HCT116 (cell line): ENCODE measurements around the gene TANGO6. TPM values are rescaled to one million over a fixed set of nuclear protein-coding genes. Genes with fewer than 3 reads are reported as not detected.

ENCODE experiments used
- ATAC-seq: fragments of 200-7000 bp; cut with Tn5 transposase; 2 replicates; pipeline ENCODE4 v1.9.1; 2020; ENCODE audit warnings: mild to moderate bottlenecking, moderate library complexity
- BruUV-seq: library from RNA; stranded (reverse); fragments of 400-500 nt; replicated peaks from 2 replicates; lab custom pipeline; 2021; lab: Mats Ljungman, UMichigan
- CTCF ChIA-PET: fragments of 300-600 bp; sonication (Branson Sonifier 250); formaldehyde crosslinking; loops from one replicate; lab custom pipeline; 2021; ENCODE audit warnings: antibody characterized with exemption; lab: Charles Lee
- POLR2A ChIA-PET: fragments of 300-600, 350-600 bp; sonication (Branson Sonifier 250); formaldehyde crosslinking; loops from one replicate; lab custom pipeline; 2021; ENCODE audit warnings: antibody characterized with exemption; lab: Charles Lee
- RAD21 ChIA-PET, 2 experiments: fragments of 300-600 bp; sonication (Branson Sonifier 250); formaldehyde crosslinking; loops; one replicate each; lab custom pipeline; 2023; ENCODE audit warnings: low total read pairs in 2 of 2; ENCODE audit not compliant: uncharacterized antibody in 2 of 2, unreplicated experiment in 2 of 2, low non-redundant PET in 1 of 2; lab: Charles Lee
- DNase-seq: peaks from one replicate; pipeline ENCODE4 v3.0.0-alpha.2; 2010; ENCODE audit warnings: low read depth, low spot score
- H2AFZ ChIP-seq: fragments of 200-600 bp; shearing (Covaris generic), sonication (generic); 2 replicates; pipeline ENCODE4 v1.6.1; 2017; ENCODE audit warnings: low read depth, mixed run types, mixed read lengths, antibody characterized with exemption, low read length; ENCODE audit not compliant: poor library complexity, severe bottlenecking
- H3K27ac ChIP-seq: 2 replicates; pipeline ENCODE4 v1.5.1; 2012; ENCODE audit warnings: low read depth, low read length
- H3K27me3 ChIP-seq: fragments of 200-600 bp; sonication (generic); 2 replicates; pipeline ENCODE4 v1.6.1; 2016; ENCODE audit warnings: mixed run types, low read length, mixed read lengths; ENCODE audit not compliant: insufficient read depth
- H3K36me3 ChIP-seq, 2 experiments: fragments of 200-500 bp in 1 of 2; fragments of 200-600 bp in 1 of 2; sonication (Bioruptor generic) in 1 of 2; sonication (generic) in 1 of 2; 2 replicates each; pipeline versions ENCODE4 v1.5.1 to v1.6.1; 2014 to 2016; ENCODE audit warnings: low read length in 2 of 2, inconsistent platforms in 1 of 2, mixed read lengths in 1 of 2, mixed run types in 1 of 2; ENCODE audit not compliant: insufficient read depth in 2 of 2, control insufficient read depth in 1 of 2
- H3K4me1 ChIP-seq, 2 experiments: fragments of 200-600 bp in 1 of 2; sonication (generic) in 1 of 2; 2 replicates each; pipeline versions ENCODE4 v1.5.1 to v1.6.1; 2012 to 2017; ENCODE audit warnings: low read length in 2 of 2, inconsistent platforms in 1 of 2, mild to moderate bottlenecking in 1 of 2, mixed read lengths in 1 of 2, mixed run types in 1 of 2, moderate library complexity in 1 of 2; ENCODE audit not compliant: insufficient read depth in 2 of 2, control insufficient read depth in 1 of 2
- H3K4me2 ChIP-seq: fragments of 200-600 bp; sonication (generic); 2 replicates; pipeline ENCODE4 v1.6.1; 2017; ENCODE audit warnings: mixed run types, low read length, mixed read lengths
- H3K4me3 ChIP-seq, 2 experiments: fragments of 200-600 bp in 1 of 2; sonication (generic) in 1 of 2; replicated peaks in 1 of 2; 2 replicates each; pipeline ENCODE4 v1.5.1; 2011 to 2016; ENCODE audit warnings: low read length in 2 of 2, control low read depth in 1 of 2, low read depth in 1 of 2, mild to moderate bottlenecking in 1 of 2, mixed read lengths in 1 of 2, mixed run types in 1 of 2
- H3K79me2 ChIP-seq: fragments of 200-600 bp; sonication (generic); 2 replicates; pipeline ENCODE4 v1.6.1; 2017; ENCODE audit warnings: mild to moderate bottlenecking, mixed run types, low read length, moderate library complexity, mixed read lengths; ENCODE audit not compliant: insufficient read depth
- H3K9ac ChIP-seq: fragments of 200-600 bp; sonication (generic); 2 replicates; pipeline ENCODE4 v1.6.1; 2016; ENCODE audit warnings: low read length, mixed read lengths
- H3K9me2 ChIP-seq: fragments of 200-600 bp; sonication (generic), shearing (Covaris generic); 2 replicates; pipeline ENCODE4 v1.6.1; 2017; ENCODE audit warnings: mixed run types, mild to moderate bottlenecking, moderate library complexity; ENCODE audit not compliant: insufficient read depth
- H3K9me3 ChIP-seq, 2 experiments: fragments of 200-500 bp in 1 of 2; fragments of 200-600 bp in 1 of 2; sonication (Bioruptor generic) in 1 of 2; sonication (generic) in 1 of 2; 2 replicates each; pipeline ENCODE4 v1.6.1; 2014 to 2017; ENCODE audit warnings: low read length in 2 of 2, mixed read lengths in 2 of 2, inconsistent platforms in 1 of 2, low read depth in 1 of 2, mild to moderate bottlenecking in 1 of 2, mixed run types in 1 of 2, moderate library complexity in 1 of 2; ENCODE audit not compliant: control insufficient read depth in 1 of 2, insufficient read depth in 1 of 2
- H4K20me1 ChIP-seq: fragments of 200-600 bp; sonication (generic), shearing (Covaris generic); 2 replicates; pipeline ENCODE4 v1.6.1; 2017; ENCODE audit warnings: mixed run types, mild to moderate bottlenecking, moderate library complexity; ENCODE audit not compliant: insufficient read depth
- ATF3 ChIP-seq: IDR thresholded peaks from 2 replicates; pipeline ENCODE4 v1.6.1; 2012
- EGR1 ChIP-seq: IDR thresholded peaks from 2 replicates; pipeline ENCODE4 v1.6.1; 2012; ENCODE audit warnings: low read depth
- EZH2 ChIP-seq: fragments of 200-600 bp; sonication (generic); IDR thresholded peaks from 2 replicates; pipeline ENCODE4 v1.6.1; 2017; ENCODE audit warnings: antibody characterized with exemption, mixed run types
- EZH2phosphoT487 ChIP-seq: fragments of 200-600 bp; IDR thresholded peaks from 2 replicates; pipeline ENCODE4 v1.6.1; 2018; ENCODE audit warnings: antibody characterized with exemption, borderline replicate concordance
- REST ChIP-seq: IDR thresholded peaks from 2 replicates; pipeline ENCODE4 v1.6.1; 2012; ENCODE audit warnings: low read depth
- SP1 ChIP-seq: IDR thresholded peaks from 2 replicates; pipeline ENCODE4 v1.6.1; 2012; ENCODE audit warnings: low read depth
- YY1 ChIP-seq: IDR thresholded peaks from 2 replicates; pipeline ENCODE4 v1.6.1; 2011; ENCODE audit warnings: low read length, low read depth, moderate library complexity, mild to moderate bottlenecking; ENCODE audit not compliant: insufficient replicate concordance; ENCODE audit errors: extremely low read depth
- intact Hi-C: fragments of 100-400 bp; cut with micrococcal nuclease; formaldehyde crosslinking; loops from 2 replicates; pipeline ENCODE4 v1.10.0; 2022
- total RNA-seq: library from RNA; stranded (reverse); gene quantifications from one replicate; pipeline ENCODE4 v1.2.1, GENCODE V29; 2021; ENCODE audit not compliant: unreplicated experiment

The TANGO6 gene
- total RNA-seq, 1 experiment from 2014 or later, result 16.4 TPM

DNA sequence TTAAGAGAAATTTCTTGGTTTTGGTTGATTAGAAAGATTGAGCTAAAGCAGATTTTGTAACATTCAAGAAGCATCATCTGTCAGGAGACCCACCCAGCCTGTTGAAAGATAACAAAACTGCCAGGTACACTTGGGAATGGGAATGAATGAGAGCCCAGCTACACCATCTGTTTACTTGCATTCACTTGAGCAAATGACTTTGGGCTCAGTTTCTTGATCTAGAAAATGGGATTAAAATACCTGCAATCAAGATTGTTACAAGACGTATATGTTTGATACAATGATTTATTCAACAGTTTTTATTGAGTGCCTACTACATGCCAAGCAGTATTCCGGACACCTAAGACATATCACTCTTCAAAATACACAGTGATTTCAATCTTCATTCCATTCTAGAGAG is 185.8 kb downstream of the TANGO6 start:
- DNase-seq (no peak), ATAC-seq (no peak)
- Histone ChIP-seq H3K4me2 (no peak overlapping the region), H4K20me1 (no peaks in the 10 kb centered on the region), H3K4me3 (no peak overlapping the region), H2AFZ (no peak overlapping the region), H3K4me1 (peaks cover 22 to 49% of the 10 kb centered on the region in 2 experiments), H3K79me2 (no peaks in the 10 kb centered on the region), H3K9ac (no peak overlapping the region), H3K9me2 (no peaks in the 10 kb centered on the region), H3K9me3 (no peaks in the 10 kb centered on the region), H3K27me3 (no peaks in the 10 kb centered on the region), H3K36me3 (no peaks in the 10 kb centered on the region), H3K27ac (no peak overlapping the region)
- BruUV-seq, result no TSS peak
- ChIA-PET RAD21 (no interaction called here), CTCF (no interaction called here), POLR2A (interaction anchor here (0.5 kb wide), 1 partner anchor 103 kb away, joined by 5 read pairs; the partner anchor contains the start of genes CHTF8 and UTP4)
- no peak for TF ChIP-seq EZH2phosphoT487
- TF ChIP-seq REST, result no peak
- no peak for TF ChIP-seq YY1
- TF ChIP-seq EZH2, result no peak
- TF ChIP-seq EGR1, result no peak
- no peak for TF ChIP-seq SP1
- no peak for TF ChIP-seq ATF3
- intact Hi-C loops, result no loop called here
